Measurements from ENCODE around the gene PNPLA3. TPM values are rescaled to one million over a fixed set of nuclear protein-coding genes. Genes with fewer than 3 reads are reported as not detected.
A peak's percentile ranks its signal among the peaks of the same experiment; 100 is the strongest.

Gene PNPLA3
- total and polyA plus RNA-seq, 9 of the 15 experiments (the other 6 are each of a cell fraction or from before 2014, with no cell fraction given), result 0.20 to 0.48 (median 0.38) TPM; not detected in 6

DNA sequence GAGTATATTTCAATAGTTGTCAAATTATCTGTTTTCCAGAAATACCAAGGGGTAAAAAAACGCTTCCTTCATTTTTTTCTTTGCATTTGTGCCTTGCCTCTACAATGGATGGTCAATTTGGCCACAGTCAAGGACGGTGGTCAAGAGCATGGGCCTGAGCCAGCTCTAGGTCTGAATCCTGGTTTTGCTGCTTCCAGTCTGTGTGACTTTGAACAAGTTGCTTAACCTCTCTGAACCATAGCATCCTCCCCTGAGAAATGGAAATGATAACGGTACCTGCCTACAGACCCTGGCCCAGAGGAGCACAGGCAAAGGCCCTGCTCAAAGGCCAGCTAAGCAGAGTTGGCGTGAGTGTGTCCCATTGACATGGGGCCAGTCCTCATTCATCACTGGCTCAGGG, 34.9 kb upstream of the PNPLA3 start:
- Histone ChIP-seq H4K20me1 (replicated peaks; ENCODE audit: control insufficient read depth, insufficient read depth, low read length) (peaks cover 6% of the 10 kb centered on the region; the same call in 1 of the 2 replicates), H3K4me1 (replicated peaks in 1 of 2; ENCODE audit: control insufficient read depth in 2 of 2, insufficient read depth in 2 of 2, low read length in 2 of 2) (peaks cover 0 to 15% of the 10 kb centered on the region in 2 experiments; a peak in 1 of 5 replicates), H3K36me3 (ENCODE audit: control insufficient read depth, insufficient read depth, low read length) (no peaks in the 10 kb centered on the region), H3K9me1 (ENCODE audit: control insufficient read depth, insufficient read depth, low read length) (no peaks in the 10 kb centered on the region), H3K4me2 (ENCODE audit: insufficient read depth, low read length) (no peak overlapping the region), H3K9me3 (replicated peaks; ENCODE audit: control insufficient read depth, insufficient read depth, low read depth, low read length) (no peaks in the 10 kb centered on the region), H3K27ac (ENCODE audit: extremely low read depth, low read depth, low read length) (no peak overlapping the region), H3K27me3 (ENCODE audit: control insufficient read depth in 2 of 2, insufficient read depth in 2 of 2, low read length in 2 of 2) (peaks cover 0 to 7% of the 10 kb centered on the region in 2 experiments; a peak in 1 of 5 replicates), H2AFZ (ENCODE audit: low read depth, low read length) (no peak overlapping the region), H3K4me3 (no peak overlapping the region), H3K9ac (ENCODE audit: insufficient read depth in 1 of 2, low read depth in 2 of 2, low read length in 2 of 2) (no peak overlapping the region), H3K79me2 (ENCODE audit: control insufficient read depth, insufficient read depth, low read length) (no peaks in the 10 kb centered on the region)
- BruUV-seq (replicated peaks), result no TSS peak
- in situ Hi-C loops (cut with MboI) (no loop called here), intact Hi-C loops (cut with micrococcal nuclease) (loop anchor here (10.0 kb wide), 1 partner anchor 736 kb away; no protein-coding TSS in a partner anchor)
- ATAC-seq (no peak), FAIRE-seq (no peak), DNase-seq (ENCODE audit: extremely low read depth in 1 of 4, low spot score in 3 of 4) (no peak)
- TF ChIP-seq RBM25 (IDR thresholded peaks at IDR 0.05; ENCODE audit: low read depth, low read length, severe bottlenecking) (peak; percentile 50), ZNF134 (CRISPR knock-in tag; conservative IDR thresholded peaks at IDR 0.05) (no peak), ZFP36 (IDR thresholded peaks at IDR 0.05; ENCODE audit: low read depth, low read length, partially characterized antibody) (peak; percentile 13), HDAC2 (IDR thresholded peaks at IDR 0.05) (no peak), MXI1 (IDR thresholded peaks at IDR 0.05; ENCODE audit: low read depth, low read length) (no peak), ZBTB17 (CRISPR knock-in tag; IDR thresholded peaks at IDR 0.05) (no peak), CREBBP (IDR thresholded peaks at IDR 0.05; ENCODE audit: low read depth, low read length) (no peak), SAP30 (IDR thresholded peaks at IDR 0.05; ENCODE audit: borderline replicate concordance, insufficient read depth, low read depth, low read length, poor library complexity, severe bottlenecking) (no peak), MCM3 (IDR thresholded peaks at IDR 0.05) (no peak), PRMT5 (CRISPR knock-in tag; IDR thresholded peaks at IDR 0.05) (no peak), SMARCA4 (IDR thresholded peaks at IDR 0.05) (no peak), FOXK1 (CRISPR knock-in tag; IDR thresholded peaks at IDR 0.05; ENCODE audit: borderline replicate concordance) (no peak), BRF1 (IDR thresholded peaks at IDR 0.05; ENCODE audit: borderline replicate concordance, extremely low read depth, insufficient read length) (no peak), IRF2 (CRISPR knock-in tag; IDR thresholded peaks at IDR 0.05) (no peak), ZNF174 (CRISPR knock-in tag; IDR thresholded peaks at IDR 0.05) (no peak)
- TF ChIP-seq, protein P1, sequence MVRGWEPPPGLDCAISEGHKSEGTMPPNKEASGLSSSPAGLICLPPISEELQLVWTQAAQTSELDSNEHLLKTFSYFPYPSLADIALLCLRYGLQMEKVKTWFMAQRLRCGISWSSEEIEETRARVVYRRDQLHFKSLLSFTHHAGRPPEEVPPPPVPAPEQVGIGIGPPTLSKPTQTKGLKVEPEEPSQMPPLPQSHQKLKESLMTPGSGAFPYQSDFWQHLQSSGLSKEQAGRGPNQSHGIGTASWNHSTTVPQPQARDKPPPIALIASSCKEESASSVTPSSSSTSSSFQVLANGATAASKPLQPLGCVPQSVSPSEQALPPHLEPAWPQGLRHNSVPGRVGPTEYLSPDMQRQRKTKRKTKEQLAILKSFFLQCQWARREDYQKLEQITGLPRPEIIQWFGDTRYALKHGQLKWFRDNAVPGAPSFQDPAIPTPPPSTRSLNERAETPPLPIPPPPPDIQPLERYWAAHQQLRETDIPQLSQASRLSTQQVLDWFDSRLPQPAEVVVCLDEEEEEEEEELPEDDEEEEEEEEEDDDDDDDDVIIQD (CRISPR knock-in tag; IDR thresholded peaks at IDR 0.05), result no peak
- TF ChIP-seq, protein P2, sequence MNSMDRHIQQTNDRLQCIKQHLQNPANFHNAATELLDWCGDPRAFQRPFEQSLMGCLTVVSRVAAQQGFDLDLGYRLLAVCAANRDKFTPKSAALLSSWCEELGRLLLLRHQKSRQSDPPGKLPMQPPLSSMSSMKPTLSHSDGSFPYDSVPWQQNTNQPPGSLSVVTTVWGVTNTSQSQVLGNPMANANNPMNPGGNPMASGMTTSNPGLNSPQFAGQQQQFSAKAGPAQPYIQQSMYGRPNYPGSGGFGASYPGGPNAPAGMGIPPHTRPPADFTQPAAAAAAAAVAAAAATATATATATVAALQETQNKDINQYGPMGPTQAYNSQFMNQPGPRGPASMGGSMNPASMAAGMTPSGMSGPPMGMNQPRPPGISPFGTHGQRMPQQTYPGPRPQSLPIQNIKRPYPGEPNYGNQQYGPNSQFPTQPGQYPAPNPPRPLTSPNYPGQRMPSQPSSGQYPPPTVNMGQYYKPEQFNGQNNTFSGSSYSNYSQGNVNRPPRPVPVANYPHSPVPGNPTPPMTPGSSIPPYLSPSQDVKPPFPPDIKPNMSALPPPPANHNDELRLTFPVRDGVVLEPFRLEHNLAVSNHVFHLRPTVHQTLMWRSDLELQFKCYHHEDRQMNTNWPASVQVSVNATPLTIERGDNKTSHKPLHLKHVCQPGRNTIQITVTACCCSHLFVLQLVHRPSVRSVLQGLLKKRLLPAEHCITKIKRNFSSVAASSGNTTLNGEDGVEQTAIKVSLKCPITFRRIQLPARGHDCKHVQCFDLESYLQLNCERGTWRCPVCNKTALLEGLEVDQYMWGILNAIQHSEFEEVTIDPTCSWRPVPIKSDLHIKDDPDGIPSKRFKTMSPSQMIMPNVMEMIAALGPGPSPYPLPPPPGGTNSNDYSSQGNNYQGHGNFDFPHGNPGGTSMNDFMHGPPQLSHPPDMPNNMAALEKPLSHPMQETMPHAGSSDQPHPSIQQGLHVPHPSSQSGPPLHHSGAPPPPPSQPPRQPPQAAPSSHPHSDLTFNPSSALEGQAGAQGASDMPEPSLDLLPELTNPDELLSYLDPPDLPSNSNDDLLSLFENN (IDR thresholded peaks at IDR 0.05; ENCODE audit: low read depth in 2 of 2, low read length in 2 of 2), result no peak
- ChIA-PET CTCF (ENCODE audit: low intra/inter-chr PET ratio) (no interaction called here), POLR2A (no interaction called here)
- WGBS (ENCODE audit: insufficient coverage, low coverage, missing lambda C conversion rate), result 0% methylated on average over 4 of the region's 4 CpGs

All from K562 (cell line).